Naive thymus-derived CD4-positive, alpha-beta T cell (primary cell): Measurements from ENCODE around the gene SLCO3A1. TPM values are rescaled to one million over a fixed set of nuclear protein-coding genes. Genes with fewer than 3 reads are reported as not detected.

Experiments used
- ATAC-seq: fragments of 150-1000 bp; cut with Tn5 transposase; 2 replicates; pipeline ENCODE4 v1.10.0; 2021; ENCODE audit warnings: mild to moderate bottlenecking, moderate library complexity
- CTCF ChIA-PET: fragments of 350-600 bp; sonication (Branson Sonifier 250); formaldehyde crosslinking; loops from one replicate; lab custom pipeline; 2021; ENCODE audit warnings: antibody characterized with exemption; lab: Charles Lee
- POLR2A ChIA-PET: fragments of 350-600 bp; sonication (Branson Sonifier 250); formaldehyde crosslinking; loops from one replicate; lab custom pipeline; 2021; ENCODE audit warnings: antibody characterized with exemption, inconsistent platforms; lab: Charles Lee
- DNase-seq, 9 donors: peaks; one replicate each; pipeline versions ENCODE4 v3.0.0 to v3.0.0-alpha.2; 2020 to 2022; ENCODE audit warnings: mixed read lengths in 1 of 9
- H3K27ac ChIP-seq: one replicate; pipeline ENCODE4 v1.7.0; 2013; ENCODE audit warnings: mild to moderate bottlenecking, low read depth, low read length, moderate library complexity
- H3K27me3 ChIP-seq, 2 donors: one replicate each; pipeline ENCODE4 v1.7.0; 2013; ENCODE audit warnings: low read length in 2 of 2, mild to moderate bottlenecking in 2 of 2, moderate library complexity in 2 of 2; ENCODE audit not compliant: control insufficient read depth in 2 of 2, insufficient read depth in 2 of 2
- H3K36me3 ChIP-seq, 3 experiments: 1 replicate in 2 of 3; 2 replicates in 1 of 3; pipeline ENCODE4 v1.7.0; 2013; ENCODE audit warnings: low read length in 3 of 3, mild to moderate bottlenecking in 3 of 3, moderate library complexity in 1 of 3; ENCODE audit not compliant: insufficient read depth in 3 of 3, control insufficient read depth in 2 of 3
- H3K4me1 ChIP-seq, 2 donors: one replicate each; pipeline ENCODE4 v1.7.0; 2013; ENCODE audit warnings: low read length in 2 of 2, mild to moderate bottlenecking in 2 of 2, moderate library complexity in 1 of 2; ENCODE audit not compliant: control insufficient read depth in 2 of 2, insufficient read depth in 2 of 2
- H3K4me3 ChIP-seq: 2 replicates; pipeline ENCODE4 v1.7.0; 2013; ENCODE audit warnings: mild to moderate bottlenecking, low read length
- H3K9me3 ChIP-seq, 3 experiments: 1 replicate in 2 of 3; 2 replicates in 1 of 3; pipeline ENCODE4 v1.7.0; 2013; ENCODE audit warnings: low read length in 3 of 3; ENCODE audit not compliant: control insufficient read depth in 2 of 3
- H3K27ac Mint-ChIP-seq, 9 donors: one replicate each; pipeline ENCODE4 v1.8.0; 2020 to 2022; ENCODE audit warnings: mixed read lengths in 9 of 9, mild to moderate bottlenecking in 8 of 9, moderate library complexity in 5 of 9, inconsistent platforms in 2 of 9
- H3K27me3 Mint-ChIP-seq, 5 donors: one replicate each; pipeline ENCODE4 v1.8.0; 2021 to 2022; ENCODE audit warnings: mixed read lengths in 5 of 5, mild to moderate bottlenecking in 1 of 5
- H3K36me3 Mint-ChIP-seq, 5 donors: one replicate each; pipeline ENCODE4 v1.8.0; 2020 to 2022; ENCODE audit warnings: mixed read lengths in 5 of 5, mild to moderate bottlenecking in 3 of 5, inconsistent platforms in 1 of 5
- H3K4me1 Mint-ChIP-seq, 7 donors: one replicate each; pipeline ENCODE4 v1.8.0; 2020 to 2022; ENCODE audit warnings: mixed read lengths in 7 of 7, mild to moderate bottlenecking in 3 of 7, inconsistent platforms in 1 of 7
- H3K4me3 Mint-ChIP-seq, 10 donors: one replicate each; pipeline ENCODE4 v1.8.0; 2020 to 2022; ENCODE audit warnings: mild to moderate bottlenecking in 10 of 10, mixed read lengths in 10 of 10, moderate library complexity in 6 of 10, inconsistent platforms in 2 of 10
- H3K9me3 Mint-ChIP-seq, 11 donors: one replicate each; pipeline ENCODE4 v1.8.0; 2020 to 2022; ENCODE audit warnings: mixed read lengths in 11 of 11, mild to moderate bottlenecking in 4 of 11, inconsistent platforms in 1 of 11, moderate library complexity in 1 of 11
- intact Hi-C, 2 donors: fragments of 100-400 bp; cut with micrococcal nuclease; formaldehyde crosslinking; loops; one replicate each; pipeline ENCODE4 v1.15.1; 2023
- polyA plus RNA-seq, 2 donors: library from polyadenylated mRNA; unstranded; fragments of 300-500 nt; fragmentation: Illumina TruSeq; gene quantifications; one replicate each; pipeline ENCODE4 v1.2.3, GENCODE V29; 2021
- total RNA-seq, 6 experiments: library from RNA in 5 of 6; stranded (reverse) in 5 of 6; gene quantifications; 1 replicate in 5 of 6; 2 replicates in 1 of 6; pipeline ENCODE4 v1.2.3 and lab custom pipeline; 2021 to 2026

The SLCO3A1 gene
- total and polyA plus RNA-seq, 7 experiments from 2014 or later = 15.4 to 69.1 (median 24.3) TPM

DNA sequence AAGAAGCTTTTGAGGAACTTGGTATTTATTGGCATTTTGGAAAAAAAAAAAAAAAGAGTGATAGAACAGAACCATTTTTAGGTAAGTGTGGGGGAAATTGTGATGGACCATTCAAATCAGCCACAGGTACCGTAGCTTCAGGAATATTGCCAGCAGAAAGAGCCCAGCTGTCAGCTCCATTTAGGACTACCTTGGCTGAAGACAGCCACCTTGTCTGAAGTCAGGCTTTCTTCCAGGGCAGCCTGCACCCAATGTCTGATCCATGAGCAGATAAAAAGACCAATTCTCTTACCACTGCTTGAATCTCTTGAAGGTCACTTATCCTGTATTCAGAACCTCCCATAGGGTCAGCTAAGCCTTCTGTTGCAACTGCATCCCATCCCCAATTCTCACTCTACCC lies 37.6 kb downstream of the SLCO3A1 start:
- Mint-ChIP-seq H3K4me3 (no peak overlapping the region), H3K4me1 (peaks cover 0 to 63% (median 27%) of the 10 kb centered on the region in 7 donors), H3K9me3 (peaks cover 0 to 17% (median 5%) of the 10 kb centered on the region in 11 donors), H3K27me3 (no peaks in the 10 kb centered on the region), H3K36me3 (peaks cover 3 to 38% (median 13%) of the 10 kb centered on the region in 5 donors), H3K27ac (no peak overlapping the region)
- H3K27ac ChIP-seq = no peak overlapping the region
- ChIA-PET CTCF (no interaction called here), POLR2A (no interaction called here)
- H3K27me3 ChIP-seq = no peaks in the 10 kb centered on the region
- DNase-seq (no peak), ATAC-seq (no peak)
- H3K4me3 ChIP-seq = no peak overlapping the region
- intact Hi-C loops = no loop called here
- peaks cover 0 to 6% of the 10 kb centered on the region in 2 donors for H3K4me1 ChIP-seq
- H3K9me3 ChIP-seq = no peaks in the 10 kb centered on the region
- no peaks in the 10 kb centered on the region for H3K36me3 ChIP-seq

DNA sequence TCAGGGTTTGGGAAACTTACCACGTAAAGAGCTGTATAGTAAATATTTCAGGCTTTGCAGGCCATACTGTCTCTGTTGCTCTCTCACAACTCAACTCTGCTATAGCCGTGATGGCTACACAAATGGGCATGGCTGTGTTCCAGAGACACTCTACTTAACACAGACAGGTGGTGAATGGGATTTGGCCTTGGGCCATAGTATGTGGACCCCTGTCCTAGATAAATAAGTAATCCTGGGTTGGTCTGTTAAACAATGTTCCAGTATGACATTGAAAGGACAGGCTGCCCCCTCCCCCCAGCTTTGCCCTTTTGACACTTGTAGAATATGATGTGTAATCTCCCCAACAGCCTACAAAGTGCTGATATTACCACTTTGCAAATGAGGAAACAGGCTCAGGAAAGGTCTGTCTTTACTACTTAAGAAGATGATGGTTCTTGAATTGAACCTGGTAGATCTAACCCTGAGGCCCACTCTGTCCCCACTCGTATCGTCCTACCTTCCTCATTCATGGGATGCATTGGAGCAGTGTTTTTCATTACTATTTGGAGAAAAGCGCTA lies 38.4 kb downstream of the SLCO3A1 start:
- Mint-ChIP-seq H3K9me3 (peaks cover 0 to 17% (median 7%) of the 10 kb centered on the region in 11 donors), H3K4me1 (peaks cover 0 to 55% (median 21%) of the 10 kb centered on the region in 7 donors), H3K4me3 (no peak overlapping the region), H3K36me3 (peaks cover 3 to 38% (median 13%) of the 10 kb centered on the region in 5 donors), H3K27me3 (no peaks in the 10 kb centered on the region), H3K27ac (no peak overlapping the region)
- no peaks in the 10 kb centered on the region for H3K9me3 ChIP-seq
- ChIA-PET CTCF (interaction anchor here (1.0 to 1.1 kb wide), 2 partner anchors 24 to 39 kb away, joined by 3 to 4 read pairs; no protein-coding TSS in a partner anchor), POLR2A (no interaction called here)
- intact Hi-C loops = no loop called here
- H3K4me1 ChIP-seq = peaks cover 0 to 4% of the 10 kb centered on the region in 2 donors
- H3K4me3 ChIP-seq = no peak overlapping the region
- DNase-seq = no peak
- no peaks in the 10 kb centered on the region for H3K27me3 ChIP-seq
- H3K36me3 ChIP-seq = no peaks in the 10 kb centered on the region
- no peak overlapping the region for H3K27ac ChIP-seq
- ATAC-seq = no peak

DNA sequence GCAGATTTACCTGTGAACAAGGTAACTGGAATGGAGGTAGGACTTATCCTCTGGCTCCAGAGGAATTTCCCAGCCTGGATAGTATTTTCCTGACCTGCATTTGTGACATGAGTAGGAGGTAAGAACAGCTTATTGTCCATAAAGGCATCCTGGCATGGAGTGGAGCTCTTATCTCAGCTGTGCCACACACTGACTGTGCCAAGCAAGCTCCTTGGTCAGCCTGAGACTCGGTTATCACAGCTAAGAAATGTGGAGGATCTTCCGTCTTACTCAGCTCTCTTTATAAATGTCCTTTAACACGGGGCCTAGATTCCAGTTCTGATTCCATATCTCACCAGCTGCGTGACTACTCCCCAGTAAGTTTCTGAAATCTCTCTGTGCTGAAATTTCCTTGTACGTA lies 38.9 kb downstream of the SLCO3A1 start:
- Mint-ChIP-seq H3K4me3 (no peak overlapping the region), H3K27ac (peak overlapping the region in 1 of 9 donors; percentile 59), H3K27me3 (no peaks in the 10 kb centered on the region), H3K36me3 (peaks cover 3 to 38% (median 13%) of the 10 kb centered on the region in 5 donors), H3K4me1 (peaks cover 0 to 49% (median 16%) of the 10 kb centered on the region in 7 donors), H3K9me3 (peaks cover 0 to 17% (median 7%) of the 10 kb centered on the region in 11 donors)
- no peaks in the 10 kb centered on the region for H3K27me3 ChIP-seq
- H3K9me3 ChIP-seq = no peaks in the 10 kb centered on the region
- H3K4me1 ChIP-seq = no peaks in the 10 kb centered on the region
- POLR2A ChIA-PET = no interaction called here
- intact Hi-C loops = no loop called here
- CTCF ChIA-PET = interaction anchor here (1.0 to 1.1 kb wide), 2 partner anchors 25 to 40 kb away, joined by 3 to 4 read pairs; no protein-coding TSS in a partner anchor
- H3K36me3 ChIP-seq = no peaks in the 10 kb centered on the region
- ATAC-seq (no peak), DNase-seq (no peak)
- no peak overlapping the region for H3K4me3 ChIP-seq
- H3K27ac ChIP-seq = no peak overlapping the region

DNA sequence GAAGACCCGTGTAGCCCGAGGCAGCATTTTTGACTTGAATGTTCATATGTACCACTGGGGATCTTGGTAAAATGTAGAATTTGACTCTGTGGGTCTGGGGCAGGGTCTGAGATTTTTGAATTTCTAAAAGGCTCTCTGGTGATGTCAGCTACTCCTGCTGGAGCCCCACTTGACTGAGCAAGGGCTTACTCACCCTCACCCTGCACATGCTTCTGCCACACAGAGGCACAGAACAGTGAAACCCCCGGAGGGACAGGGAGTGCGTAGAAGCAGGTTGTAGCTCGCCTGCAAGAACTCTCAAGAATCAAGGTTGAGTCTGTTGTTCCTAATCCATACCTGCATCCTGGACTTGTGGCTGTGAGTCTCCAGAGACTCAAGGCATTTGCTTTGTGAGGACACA lies 41.1 kb downstream of the SLCO3A1 start:
- Mint-ChIP-seq H3K4me1 (peaks cover 0 to 56% (median 15%) of the 10 kb centered on the region in 7 donors), H3K27me3 (no peaks in the 10 kb centered on the region), H3K27ac (no peak overlapping the region), H3K4me3 (no peak overlapping the region), H3K36me3 (peaks cover 3 to 47% (median 13%) of the 10 kb centered on the region in 5 donors), H3K9me3 (peaks cover 0 to 17% (median 7%) of the 10 kb centered on the region in 11 donors)
- no peaks in the 10 kb centered on the region for H3K4me1 ChIP-seq
- ChIA-PET POLR2A (no interaction called here), CTCF (no interaction called here)
- H3K36me3 ChIP-seq = no peaks in the 10 kb centered on the region
- no peak for ATAC-seq
- no peaks in the 10 kb centered on the region for H3K27me3 ChIP-seq
- H3K4me3 ChIP-seq = no peak overlapping the region
- no peak for DNase-seq
- intact Hi-C loops = no loop called here
- H3K9me3 ChIP-seq = no peaks in the 10 kb centered on the region
- no peak overlapping the region for H3K27ac ChIP-seq

DNA sequence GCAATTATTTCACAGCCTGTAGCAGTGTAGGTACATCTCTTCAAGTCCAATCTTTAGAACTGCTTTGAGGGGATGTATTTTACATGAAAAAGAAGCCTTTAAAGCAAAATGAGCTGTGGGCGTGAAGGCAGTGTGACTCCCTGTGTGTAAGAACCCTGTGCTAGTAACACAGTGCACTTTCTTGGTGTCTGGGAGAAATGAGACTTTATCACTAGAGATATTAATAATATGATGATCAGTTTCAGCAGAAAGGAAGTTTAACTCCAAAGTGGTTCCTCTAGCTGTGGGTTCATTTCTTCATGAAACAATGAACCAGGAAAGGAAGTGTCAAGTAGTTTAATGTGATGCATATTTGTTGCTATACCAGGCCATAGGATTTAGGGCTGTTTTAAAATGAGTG lies 41.5 kb downstream of the SLCO3A1 start:
- H3K4me3 ChIP-seq = no peak overlapping the region
- H3K27me3 ChIP-seq = no peaks in the 10 kb centered on the region
- no peak overlapping the region for H3K27ac Mint-ChIP-seq
- no peak for DNase-seq
- ATAC-seq = no peak
- no peaks in the 10 kb centered on the region for H3K27me3 Mint-ChIP-seq
- no peaks in the 10 kb centered on the region for H3K9me3 ChIP-seq
- H3K36me3 ChIP-seq = no peaks in the 10 kb centered on the region
- no peak overlapping the region for H3K27ac ChIP-seq
- H3K4me1 Mint-ChIP-seq = peaks cover 0 to 57% (median 15%) of the 10 kb centered on the region in 7 donors
- POLR2A ChIA-PET = interaction anchor here (0.7 kb wide), 1 partner anchor 102 kb away, joined by 3 read pairs; no protein-coding TSS in a partner anchor
- H3K9me3 Mint-ChIP-seq = peaks cover 0 to 17% (median 7%) of the 10 kb centered on the region in 11 donors
- peaks cover 3 to 49% (median 13%) of the 10 kb centered on the region in 5 donors for H3K36me3 Mint-ChIP-seq
- CTCF ChIA-PET = no interaction called here
- H3K4me1 ChIP-seq = no peaks in the 10 kb centered on the region
- intact Hi-C loops = no loop called here
- H3K4me3 Mint-ChIP-seq = no peak overlapping the region

DNA sequence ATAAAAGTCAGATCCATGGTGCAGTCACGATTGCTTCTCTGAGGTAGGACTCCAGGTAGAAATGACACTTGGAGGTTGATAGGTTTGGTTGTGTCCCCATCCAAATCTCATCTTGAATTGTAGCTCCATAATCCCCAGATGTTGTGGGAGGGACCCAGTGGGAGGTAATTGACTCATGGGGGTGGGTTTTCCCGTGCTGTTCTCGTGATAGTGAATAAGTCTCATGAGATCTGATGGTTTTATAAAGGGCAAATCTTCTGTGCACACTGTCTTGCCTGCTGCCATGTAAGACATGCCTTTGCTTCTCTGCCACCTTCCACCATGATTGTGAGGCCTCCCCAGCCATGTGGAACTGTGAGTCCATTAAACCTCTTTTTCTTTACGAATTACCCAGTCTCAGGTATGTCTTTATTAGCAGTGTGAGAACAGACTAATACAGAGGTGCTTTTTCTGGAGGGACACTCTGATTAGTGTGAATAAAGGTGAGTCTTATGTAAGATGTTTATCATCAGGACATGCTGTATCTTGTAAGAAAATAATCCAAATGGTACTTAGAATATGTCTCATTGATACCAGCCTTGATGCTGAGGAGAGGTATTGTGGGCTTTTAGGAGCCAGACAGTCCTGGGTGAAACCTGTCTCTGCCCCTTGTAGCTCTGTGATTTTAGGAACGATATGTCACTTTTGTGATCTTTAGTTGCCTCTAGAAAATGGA lies 43.0 kb downstream of the SLCO3A1 start:
- Mint-ChIP-seq H3K27me3 (no peaks in the 10 kb centered on the region), H3K4me3 (no peak overlapping the region), H3K36me3 (peaks cover 4 to 53% (median 22%) of the 10 kb centered on the region in 5 donors), H3K27ac (no peak overlapping the region), H3K4me1 (peaks cover 0 to 53% (median 15%) of the 10 kb centered on the region in 7 donors), H3K9me3 (peaks cover 6 to 28% (median 15%) of the 10 kb centered on the region in 11 donors)
- H3K9me3 ChIP-seq = peaks cover 0 to under 1% (median under 1%) of the 10 kb centered on the region in 3 experiments
- H3K4me1 ChIP-seq = no peaks in the 10 kb centered on the region
- DNase-seq = no peak
- POLR2A ChIA-PET = no interaction called here
- no peaks in the 10 kb centered on the region for H3K27me3 ChIP-seq
- no peak overlapping the region for H3K4me3 ChIP-seq
- CTCF ChIA-PET = interaction anchor here (0.5 kb wide), 1 partner anchor 911 kb away, joined by 3 read pairs; no protein-coding TSS in a partner anchor
- ATAC-seq = no peak
- H3K27ac ChIP-seq = no peak overlapping the region
- intact Hi-C loops = no loop called here
- no peaks in the 10 kb centered on the region for H3K36me3 ChIP-seq
